ENCODE results near the gene HOTAIR.
A peak's percentile ranks its signal among the peaks of the same experiment; 100 is the strongest.

- TF ChIP-seq TAF1 (IDR thresholded peaks at IDR 0.05; ENCODE audit: low read depth) = no peak
- TF ChIP-seq CTCF (IDR thresholded peaks at IDR 0.05; ENCODE audit: poor library complexity, severe bottlenecking) = peak; percentile 33
- no peak for TF ChIP-seq EZH2 (IDR thresholded peaks at IDR 0.05; ENCODE audit: borderline replicate concordance, insufficient read depth, low read length, poor library complexity, severe bottlenecking)
- no peak for TF ChIP-seq REST (IDR thresholded peaks at IDR 0.05; ENCODE audit: borderline replicate concordance)
- TF ChIP-seq EP300 (conservative IDR thresholded peaks at IDR 0.05; ENCODE audit: poor library complexity, severe bottlenecking) = no peak
- TF ChIP-seq POLR2AphosphoS5 (IDR thresholded peaks at IDR 0.05) = no peak
- TF ChIP-seq RAD21 (conservative IDR thresholded peaks at IDR 0.05) = no peak
Observed at GRCh38 chr12:54021432-54022013, 46.8 kb upstream of the HOTAIR start.
